Activated CD4-positive, alpha-beta T cell treated with anti-CD3 and anti-CD28 coated beads, Interleukin-2, amount 10 ng/mL, durations not matched to agents 24 days and 14 days (primary cell): Measurements from ENCODE around the gene MBD5. TPM values are rescaled to one million over a fixed set of nuclear protein-coding genes. Genes with fewer than 3 reads are reported as not detected.

Source experiments
- DNase-seq: peaks from one replicate; pipeline ENCODE4 v3.0.0; 2022
- H3K27ac Mint-ChIP-seq: one replicate; pipeline ENCODE4 v1.8.0; 2022; ENCODE audit warnings: mild to moderate bottlenecking, mixed read lengths
- H3K27me3 Mint-ChIP-seq: one replicate; pipeline ENCODE4 v1.8.0; 2022; ENCODE audit warnings: mixed read lengths
- H3K36me3 Mint-ChIP-seq: one replicate; pipeline ENCODE4 v1.8.0; 2022; ENCODE audit warnings: low read depth, mild to moderate bottlenecking, mixed read lengths
- H3K4me1 Mint-ChIP-seq: one replicate; pipeline ENCODE4 v1.8.0; 2021; ENCODE audit warnings: mixed read lengths
- H3K4me3 Mint-ChIP-seq: one replicate; pipeline ENCODE4 v1.8.0; 2022; ENCODE audit warnings: mild to moderate bottlenecking, moderate library complexity, mixed read lengths
- H3K9me3 Mint-ChIP-seq: one replicate; pipeline ENCODE4 v1.8.0; 2021; ENCODE audit warnings: mixed read lengths
- intact Hi-C: fragments of 100-400 bp; cut with micrococcal nuclease; formaldehyde crosslinking; loops from one replicate; pipeline ENCODE4 v1.15.1; 2023
- total RNA-seq: library from RNA; stranded (reverse); gene quantifications from 2 replicates; pipeline ENCODE4 v1.2.3, GENCODE V29; 2022

Gene MBD5
- total RNA-seq, 1 donor from 2014 or later, result 24.6 TPM

- intact Hi-C loops, result no loop called here
These were observed 152.3 kb downstream of the MBD5 start for GRCh38 chr2:148173168-148173567.

GRCh38 chr2:148177559-148177958 is 156.7 kb downstream of the MBD5 start:
- H3K4me3 Mint-ChIP-seq, result no peak overlapping the region
- no peak for DNase-seq
- no peaks in the 10 kb centered on the region for H3K9me3 Mint-ChIP-seq

More at GRCh38 chr2:148173168-148173567, 152.3 kb downstream of the MBD5 start:
- H3K4me3 Mint-ChIP-seq, result no peak overlapping the region
- H3K4me1 Mint-ChIP-seq, result no peaks in the 10 kb centered on the region
- H3K36me3 Mint-ChIP-seq, result no peaks in the 10 kb centered on the region
- no peak for DNase-seq
- no peaks in the 10 kb centered on the region for H3K9me3 Mint-ChIP-seq
- no peaks in the 10 kb centered on the region for H3K27me3 Mint-ChIP-seq
- H3K27ac Mint-ChIP-seq, result no peak overlapping the region

GRCh38 chr2:148179724-148180123 is 158.8 kb downstream of the MBD5 start:
- Mint-ChIP-seq H3K27me3 (no peaks in the 10 kb centered on the region), H3K4me3 (no peak overlapping the region), H3K9me3 (no peaks in the 10 kb centered on the region), H3K27ac (no peak overlapping the region), H3K36me3 (peaks cover 3% of the 10 kb centered on the region), H3K4me1 (peaks cover 2% of the 10 kb centered on the region)
- no peak for DNase-seq
- intact Hi-C loops, result no loop called here

More at GRCh38 chr2:148177559-148177958, 156.7 kb downstream of the MBD5 start:
- Mint-ChIP-seq H3K27me3 (no peaks in the 10 kb centered on the region), H3K36me3 (peaks cover 3% of the 10 kb centered on the region), H3K27ac (no peak overlapping the region), H3K4me1 (peaks cover 1% of the 10 kb centered on the region)
- intact Hi-C loops, result no loop called here

GRCh38 chr2:148184976-148185375 is 164.1 kb downstream of the MBD5 start:
- H3K9me3 Mint-ChIP-seq, result peaks cover 4% of the 10 kb centered on the region
- no peak for DNase-seq
- peaks cover 7% of the 10 kb centered on the region for H3K36me3 Mint-ChIP-seq
- intact Hi-C loops, result no loop called here
- H3K27me3 Mint-ChIP-seq, result no peaks in the 10 kb centered on the region
- H3K4me3 Mint-ChIP-seq, result no peak overlapping the region
- H3K4me1 Mint-ChIP-seq, result peaks cover 2% of the 10 kb centered on the region
- no peak overlapping the region for H3K27ac Mint-ChIP-seq

GRCh38 chr2:148194882-148195281 is 174.0 kb downstream of the MBD5 start:
- H3K4me3 Mint-ChIP-seq, result no peak overlapping the region
- intact Hi-C loops, result no loop called here
- no peaks in the 10 kb centered on the region for H3K4me1 Mint-ChIP-seq
- DNase-seq, result no peak
- H3K36me3 Mint-ChIP-seq, result no peaks in the 10 kb centered on the region
- no peaks in the 10 kb centered on the region for H3K27me3 Mint-ChIP-seq
- no peak overlapping the region for H3K27ac Mint-ChIP-seq
- H3K9me3 Mint-ChIP-seq, result no peaks in the 10 kb centered on the region

- Mint-ChIP-seq H3K27ac (no peak overlapping the region), H3K27me3 (no peaks in the 10 kb centered on the region), H3K9me3 (no peaks in the 10 kb centered on the region), H3K36me3 (no peaks in the 10 kb centered on the region), H3K4me1 (no peaks in the 10 kb centered on the region), H3K4me3 (no peak overlapping the region)
- DNase-seq, result peak; percentile 82
- intact Hi-C loops, result loop anchor here (1.0 to 10.0 kb wide), 3 partner anchors 212 to 783 kb away; no protein-coding TSS in a partner anchor
These were observed 180.4 kb downstream of the MBD5 start for GRCh38 chr2:148201075-148202004.

GRCh38 chr2:148202237-148202636 is 181.3 kb downstream of the MBD5 start:
- Mint-ChIP-seq H3K4me3 (no peak overlapping the region), H3K36me3 (no peaks in the 10 kb centered on the region), H3K4me1 (no peaks in the 10 kb centered on the region), H3K9me3 (no peaks in the 10 kb centered on the region), H3K27me3 (no peaks in the 10 kb centered on the region), H3K27ac (no peak overlapping the region)
- no peak for DNase-seq
- intact Hi-C loops, result loop anchor here (5.0 to 10.0 kb wide), 2 partner anchors 305 to 783 kb away; no protein-coding TSS in a partner anchor

GRCh38 chr2:148207111-148207510 is 186.2 kb downstream of the MBD5 start:
- Mint-ChIP-seq H3K9me3 (no peaks in the 10 kb centered on the region), H3K4me3 (no peak overlapping the region), H3K36me3 (no peaks in the 10 kb centered on the region), H3K27me3 (no peaks in the 10 kb centered on the region), H3K4me1 (no peaks in the 10 kb centered on the region), H3K27ac (no peak overlapping the region)
- no peak for DNase-seq
- intact Hi-C loops, result loop anchor here (10.0 kb wide), 1 partner anchor 778 kb away; no protein-coding TSS in a partner anchor

- Mint-ChIP-seq H3K27ac (no peak overlapping the region), H3K27me3 (no peaks in the 10 kb centered on the region), H3K36me3 (no peaks in the 10 kb centered on the region), H3K4me3 (no peak overlapping the region), H3K4me1 (no peaks in the 10 kb centered on the region), H3K9me3 (no peaks in the 10 kb centered on the region)
- DNase-seq, result peak; percentile 60
- intact Hi-C loops, result loop anchor here (10.0 kb wide), 1 partner anchor 775 kb away; no protein-coding TSS in a partner anchor
These were observed 188.7 kb downstream of the MBD5 start for GRCh38 chr2:148209603-148210002.

GRCh38 chr2:148218326-148219075 is 197.6 kb downstream of the MBD5 start:
- intact Hi-C loops, result no loop called here
- Mint-ChIP-seq H3K9me3 (peaks cover 12% of the 10 kb centered on the region), H3K4me1 (no peaks in the 10 kb centered on the region), H3K36me3 (peaks cover 2% of the 10 kb centered on the region), H3K27me3 (no peaks in the 10 kb centered on the region), H3K4me3 (no peak overlapping the region), H3K27ac (no peak overlapping the region)
- DNase-seq, result no peak

GRCh38 chr2:148221166-148221565 is 200.3 kb downstream of the MBD5 start:
- Mint-ChIP-seq H3K4me1 (no peaks in the 10 kb centered on the region), H3K27ac (no peak overlapping the region), H3K27me3 (no peaks in the 10 kb centered on the region), H3K4me3 (no peak overlapping the region), H3K9me3 (peaks cover 18% of the 10 kb centered on the region), H3K36me3 (peaks cover 2% of the 10 kb centered on the region)
- no peak for DNase-seq
- intact Hi-C loops, result no loop called here

GRCh38 chr2:148221926-148222325 is 201.0 kb downstream of the MBD5 start:
- DNase-seq, result no peak
- H3K9me3 Mint-ChIP-seq, result peaks cover 18% of the 10 kb centered on the region
- intact Hi-C loops, result no loop called here
- H3K27me3 Mint-ChIP-seq, result no peaks in the 10 kb centered on the region
- peaks cover 2% of the 10 kb centered on the region for H3K36me3 Mint-ChIP-seq
- H3K4me3 Mint-ChIP-seq, result no peak overlapping the region
- no peaks in the 10 kb centered on the region for H3K4me1 Mint-ChIP-seq
- H3K27ac Mint-ChIP-seq, result no peak overlapping the region

GRCh38 chr2:148231858-148232257 is 211.0 kb downstream of the MBD5 start:
- peaks cover 14% of the 10 kb centered on the region for H3K9me3 Mint-ChIP-seq
- H3K27ac Mint-ChIP-seq, result no peak overlapping the region
- DNase-seq, result no peak
- intact Hi-C loops, result no loop called here
- H3K36me3 Mint-ChIP-seq, result peaks cover 18% of the 10 kb centered on the region
- H3K27me3 Mint-ChIP-seq, result no peaks in the 10 kb centered on the region
- no peaks in the 10 kb centered on the region for H3K4me1 Mint-ChIP-seq
- no peak overlapping the region for H3K4me3 Mint-ChIP-seq

GRCh38 chr2:148234143-148234542 is 213.3 kb downstream of the MBD5 start:
- intact Hi-C loops, result no loop called here
- Mint-ChIP-seq H3K36me3 (peaks cover 26% of the 10 kb centered on the region), H3K4me3 (no peak overlapping the region)

More at GRCh38 chr2:148234143-148234542, 213.3 kb downstream of the MBD5 start:
- H3K4me1 Mint-ChIP-seq, result no peaks in the 10 kb centered on the region
- H3K27me3 Mint-ChIP-seq, result no peaks in the 10 kb centered on the region
- H3K9me3 Mint-ChIP-seq, result peaks cover 16% of the 10 kb centered on the region
- H3K27ac Mint-ChIP-seq, result no peak overlapping the region
- no peak for DNase-seq
